Measurements from ENCODE around the gene EZH1. TPM values are rescaled to one million over a fixed set of nuclear protein-coding genes. Genes with fewer than 3 reads are reported as not detected.

EZH1 gene
- total and polyA plus RNA-seq, 8 donors, result 6.3 to 512 (median 29.1) TPM

DNA sequence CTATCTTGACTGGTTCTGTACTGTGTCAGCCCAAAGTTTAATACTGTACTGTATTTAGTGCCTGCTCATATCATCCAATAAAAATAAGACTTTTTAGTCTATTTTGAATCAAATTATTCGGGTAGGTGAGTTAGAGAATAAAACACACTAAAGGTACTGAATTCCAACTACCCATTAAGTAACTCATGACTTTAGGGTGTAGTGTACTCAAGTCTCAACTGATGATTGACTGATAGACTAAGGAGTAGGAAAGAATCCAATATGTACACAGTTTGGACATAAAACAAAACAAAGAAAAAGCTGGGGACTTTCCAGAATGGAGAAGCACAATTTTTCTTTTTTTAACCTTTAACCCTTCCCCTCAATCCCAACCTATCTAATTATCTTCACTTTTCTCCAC lies 4.1 kb downstream of the EZH1 start:
- Histone ChIP-seq H3K4me1 (peaks cover 11 to 46% (median 39%) of the 10 kb centered on the region in 4 donors), H3K36me3 (peaks cover 0 to 11% (median 4%) of the 10 kb centered on the region in 4 donors), H3K4me3 (no peak overlapping the region), H3K27me3 (no peaks in the 10 kb centered on the region), H3K9me3 (no peaks in the 10 kb centered on the region), H3K27ac (peak overlapping the region in 1 of 5 donors; percentile 3)
- intact Hi-C loops (cut with DNase I; ENCODE audit: low total_unique reads), result no loop called here
- WGBS, 5 donors, result 21 to 52% (median 34%) methylated on average over 1 of the region's 1 CpG
- TF ChIP-seq, protein P1, sequence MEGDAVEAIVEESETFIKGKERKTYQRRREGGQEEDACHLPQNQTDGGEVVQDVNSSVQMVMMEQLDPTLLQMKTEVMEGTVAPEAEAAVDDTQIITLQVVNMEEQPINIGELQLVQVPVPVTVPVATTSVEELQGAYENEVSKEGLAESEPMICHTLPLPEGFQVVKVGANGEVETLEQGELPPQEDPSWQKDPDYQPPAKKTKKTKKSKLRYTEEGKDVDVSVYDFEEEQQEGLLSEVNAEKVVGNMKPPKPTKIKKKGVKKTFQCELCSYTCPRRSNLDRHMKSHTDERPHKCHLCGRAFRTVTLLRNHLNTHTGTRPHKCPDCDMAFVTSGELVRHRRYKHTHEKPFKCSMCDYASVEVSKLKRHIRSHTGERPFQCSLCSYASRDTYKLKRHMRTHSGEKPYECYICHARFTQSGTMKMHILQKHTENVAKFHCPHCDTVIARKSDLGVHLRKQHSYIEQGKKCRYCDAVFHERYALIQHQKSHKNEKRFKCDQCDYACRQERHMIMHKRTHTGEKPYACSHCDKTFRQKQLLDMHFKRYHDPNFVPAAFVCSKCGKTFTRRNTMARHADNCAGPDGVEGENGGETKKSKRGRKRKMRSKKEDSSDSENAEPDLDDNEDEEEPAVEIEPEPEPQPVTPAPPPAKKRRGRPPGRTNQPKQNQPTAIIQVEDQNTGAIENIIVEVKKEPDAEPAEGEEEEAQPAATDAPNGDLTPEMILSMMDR (IDR thresholded peaks at IDR 0.05), result no peak
- no peak for TF ChIP-seq EP300 (IDR thresholded peaks at IDR 0.05)
- TF ChIP-seq POLR2A (IDR thresholded peaks at IDR 0.05), result no peak
- no peak for TF ChIP-seq POLR2AphosphoS5 (IDR thresholded peaks at IDR 0.05)
- no peak for DNase-seq

DNA sequence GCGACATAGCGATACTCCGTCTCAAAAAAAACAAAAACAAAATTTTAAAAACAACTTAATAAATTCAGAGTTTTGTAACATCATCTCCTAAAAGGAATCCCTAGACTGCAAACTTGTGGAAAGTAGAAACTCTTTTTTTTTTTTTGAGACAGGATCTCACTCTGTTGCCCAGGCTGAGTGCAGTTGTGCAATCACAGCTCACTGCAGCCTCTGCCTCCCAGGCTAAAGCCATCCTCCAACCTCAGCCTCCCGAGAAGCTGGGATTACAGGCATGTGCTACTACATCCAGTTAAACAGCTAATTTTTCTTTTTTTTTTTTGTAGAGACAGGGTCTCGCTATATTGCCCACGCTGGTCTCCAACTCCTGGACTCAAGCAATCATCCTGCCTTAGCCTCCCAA lies 19.7 kb downstream of the EZH1 start:
- TF ChIP-seq POLR2A (IDR thresholded peaks at IDR 0.05), result no peak
- TF ChIP-seq EP300 (IDR thresholded peaks at IDR 0.05), result no peak
- no peak for TF ChIP-seq POLR2AphosphoS5 (IDR thresholded peaks at IDR 0.05)
- TF ChIP-seq, protein P1 (IDR thresholded peaks at IDR 0.05), result no peak
- no peaks in the 10 kb centered on the region for H3K4me1 ChIP-seq
- WGBS, 5 donors, result 94 to 98% (median 95%) methylated on average over 6 of the region's 6 CpGs
- H3K27ac ChIP-seq, result no peak overlapping the region
- peaks cover 68 to 99% (median 97%) of the 10 kb centered on the region in 4 donors for H3K36me3 ChIP-seq
- no peak overlapping the region for H3K4me3 ChIP-seq
- DNase-seq, result no peak
- intact Hi-C loops (cut with DNase I; ENCODE audit: low total_unique reads), result no loop called here
- no peaks in the 10 kb centered on the region for H3K27me3 ChIP-seq
- no peaks in the 10 kb centered on the region for H3K9me3 ChIP-seq

DNA sequence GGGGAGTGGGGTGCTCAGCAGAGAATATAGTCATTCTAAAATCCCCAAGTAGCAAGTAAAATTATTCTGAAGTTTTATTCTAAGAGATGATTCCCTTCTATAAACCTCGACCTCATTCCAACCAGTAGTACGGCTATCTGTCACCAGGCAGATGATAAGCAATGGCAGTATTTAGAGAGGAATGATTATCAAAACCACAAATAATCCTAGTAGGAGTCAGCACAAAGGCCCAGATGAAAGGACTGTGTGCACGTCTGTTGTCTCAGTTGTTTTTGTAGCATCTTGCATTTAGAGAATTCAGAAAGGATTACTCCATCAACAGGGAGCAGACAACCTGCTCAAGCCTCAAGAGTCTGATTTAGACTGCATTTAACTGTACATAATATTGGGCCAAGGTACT lies 21.2 kb downstream of the EZH1 start:
- no peaks in the 10 kb centered on the region for H3K9me3 ChIP-seq
- no peak overlapping the region for H3K4me3 ChIP-seq
- 40 to 76% (median 48%) methylated on average over 3 of the region's 3 CpGs for WGBS, 5 donors
- peaks cover 72 to 99% (median 97%) of the 10 kb centered on the region in 4 donors for H3K36me3 ChIP-seq
- intact Hi-C loops (cut with DNase I; ENCODE audit: low total_unique reads), result loop anchor here (5.0 kb wide), 1 partner anchor 34 kb away; no protein-coding TSS in a partner anchor
- H3K27me3 ChIP-seq, result no peaks in the 10 kb centered on the region
- H3K4me1 ChIP-seq, result no peaks in the 10 kb centered on the region
- no peak overlapping the region for H3K27ac ChIP-seq
- DNase-seq, result no peak
- TF ChIP-seq POLR2AphosphoS5 (IDR thresholded peaks at IDR 0.05), result no peak
- TF ChIP-seq, protein P1 (IDR thresholded peaks at IDR 0.05), result no peak
- TF ChIP-seq EP300 (IDR thresholded peaks at IDR 0.05), result no peak
- TF ChIP-seq POLR2A (IDR thresholded peaks at IDR 0.05), result no peak

DNA sequence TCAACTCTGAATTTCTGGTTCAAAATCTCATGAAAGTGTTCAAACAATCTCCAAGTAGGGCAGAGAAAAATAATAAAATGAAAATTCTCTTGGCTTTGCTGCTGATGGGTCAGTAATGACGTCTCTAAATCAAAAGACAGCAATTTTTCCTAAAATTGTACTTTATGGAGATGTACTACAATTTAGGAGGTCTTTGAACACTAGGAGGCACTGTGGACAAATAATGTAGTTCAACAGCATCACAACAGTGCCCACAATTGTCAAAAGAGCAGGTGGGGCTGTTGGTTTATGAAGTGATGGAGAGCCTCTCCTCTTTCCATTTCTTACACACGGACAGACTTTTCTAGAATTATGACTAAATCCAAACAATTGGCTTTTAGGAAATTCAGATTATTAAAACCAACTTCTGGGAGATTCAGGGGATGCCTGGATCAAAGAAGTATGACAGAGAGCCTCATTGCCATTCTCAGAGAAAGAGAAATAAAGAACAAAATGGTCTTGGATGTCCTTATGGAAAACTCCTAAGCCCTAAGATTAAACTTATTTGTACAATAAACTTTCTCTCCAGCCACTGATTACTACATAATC lies 23.8 kb downstream of the EZH1 start:
- TF ChIP-seq POLR2A (IDR thresholded peaks at IDR 0.05) (no peak), POLR2AphosphoS5 (IDR thresholded peaks at IDR 0.05) (peak in 1 of 3 donors; percentile 38)
- TF ChIP-seq, protein P1 (IDR thresholded peaks at IDR 0.05), result peak in 5 of 7 experiments; percentile 33 to 74 (median 63)
- Histone ChIP-seq H3K4me1 (no peaks in the 10 kb centered on the region), H3K4me3 (no peak overlapping the region), H3K36me3 (peaks cover 69 to 99% (median 97%) of the 10 kb centered on the region in 4 donors), H3K9me3 (no peaks in the 10 kb centered on the region), H3K27me3 (no peaks in the 10 kb centered on the region), H3K27ac (no peak overlapping the region)
- DNase-seq, result peak in 1 of 2 donors; percentile 90
- intact Hi-C loops (cut with DNase I; ENCODE audit: low total_unique reads), result loop anchor here (5.0 kb wide), 1 partner anchor 36 kb away; no protein-coding TSS in a partner anchor
- 0 to 10% (median 4%) methylated on average over 2 of the region's 2 CpGs for WGBS, 5 donors
